ENCODE data around the gene SLC35B1.

SLC35B1 gene

DNA sequence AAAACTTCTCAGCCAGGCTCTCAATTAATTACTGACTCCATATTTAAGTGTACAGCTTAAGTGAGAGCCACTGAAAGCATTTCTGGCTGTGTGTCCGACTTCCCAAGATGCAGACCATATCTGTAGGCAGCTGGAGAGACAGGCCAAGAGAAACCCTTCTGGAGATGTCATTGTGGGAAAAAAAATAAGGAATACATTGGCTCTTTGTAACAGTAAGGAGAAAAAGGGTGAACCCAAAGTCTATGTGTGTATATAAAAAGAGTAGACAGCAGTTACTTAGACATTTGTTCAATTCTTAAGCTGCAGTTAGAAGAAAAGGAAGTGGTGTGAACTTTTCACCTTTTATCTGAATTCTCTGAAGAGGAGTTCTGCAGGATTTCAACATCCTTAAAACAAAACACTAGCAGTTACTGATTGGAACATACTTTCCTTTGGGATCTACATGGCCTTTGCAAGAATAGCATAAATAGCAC lies 34.4 kb upstream of the SLC35B1 start:
- peak; percentile 29 for DNase-seq (ENCODE audit: low read depth)
- TF ChIP-seq, protein P1, sequence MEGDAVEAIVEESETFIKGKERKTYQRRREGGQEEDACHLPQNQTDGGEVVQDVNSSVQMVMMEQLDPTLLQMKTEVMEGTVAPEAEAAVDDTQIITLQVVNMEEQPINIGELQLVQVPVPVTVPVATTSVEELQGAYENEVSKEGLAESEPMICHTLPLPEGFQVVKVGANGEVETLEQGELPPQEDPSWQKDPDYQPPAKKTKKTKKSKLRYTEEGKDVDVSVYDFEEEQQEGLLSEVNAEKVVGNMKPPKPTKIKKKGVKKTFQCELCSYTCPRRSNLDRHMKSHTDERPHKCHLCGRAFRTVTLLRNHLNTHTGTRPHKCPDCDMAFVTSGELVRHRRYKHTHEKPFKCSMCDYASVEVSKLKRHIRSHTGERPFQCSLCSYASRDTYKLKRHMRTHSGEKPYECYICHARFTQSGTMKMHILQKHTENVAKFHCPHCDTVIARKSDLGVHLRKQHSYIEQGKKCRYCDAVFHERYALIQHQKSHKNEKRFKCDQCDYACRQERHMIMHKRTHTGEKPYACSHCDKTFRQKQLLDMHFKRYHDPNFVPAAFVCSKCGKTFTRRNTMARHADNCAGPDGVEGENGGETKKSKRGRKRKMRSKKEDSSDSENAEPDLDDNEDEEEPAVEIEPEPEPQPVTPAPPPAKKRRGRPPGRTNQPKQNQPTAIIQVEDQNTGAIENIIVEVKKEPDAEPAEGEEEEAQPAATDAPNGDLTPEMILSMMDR (conservative IDR thresholded peaks at IDR 0.05; ENCODE audit: low read length) = no peak
- no peak overlapping the region for H3K4me3 ChIP-seq (ENCODE audit: low read length)

DNA sequence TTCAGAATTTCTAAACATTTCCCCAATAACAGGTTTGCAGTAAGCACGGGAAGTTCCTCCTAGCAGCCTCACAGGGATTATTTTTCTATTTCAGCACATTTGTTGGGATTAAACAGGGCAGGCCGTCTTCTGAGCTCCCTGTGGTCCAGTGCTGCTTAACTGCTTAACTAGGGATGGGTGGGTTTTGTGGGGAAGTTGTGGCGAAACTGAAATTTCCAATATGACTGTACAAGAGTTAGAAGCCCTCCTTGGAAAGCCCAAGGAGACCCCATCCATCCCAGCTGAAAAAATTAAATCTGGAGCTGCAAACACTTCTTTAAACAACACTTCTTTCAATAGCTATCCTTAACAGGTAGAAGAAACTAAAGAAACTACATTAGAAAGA lies 33.9 kb upstream of the SLC35B1 start:
- TF ChIP-seq, protein P1 (conservative IDR thresholded peaks at IDR 0.05; ENCODE audit: low read length) = no peak
- H3K4me3 ChIP-seq (ENCODE audit: low read length) = no peak overlapping the region
- DNase-seq (ENCODE audit: low read depth) = no peak

DNA sequence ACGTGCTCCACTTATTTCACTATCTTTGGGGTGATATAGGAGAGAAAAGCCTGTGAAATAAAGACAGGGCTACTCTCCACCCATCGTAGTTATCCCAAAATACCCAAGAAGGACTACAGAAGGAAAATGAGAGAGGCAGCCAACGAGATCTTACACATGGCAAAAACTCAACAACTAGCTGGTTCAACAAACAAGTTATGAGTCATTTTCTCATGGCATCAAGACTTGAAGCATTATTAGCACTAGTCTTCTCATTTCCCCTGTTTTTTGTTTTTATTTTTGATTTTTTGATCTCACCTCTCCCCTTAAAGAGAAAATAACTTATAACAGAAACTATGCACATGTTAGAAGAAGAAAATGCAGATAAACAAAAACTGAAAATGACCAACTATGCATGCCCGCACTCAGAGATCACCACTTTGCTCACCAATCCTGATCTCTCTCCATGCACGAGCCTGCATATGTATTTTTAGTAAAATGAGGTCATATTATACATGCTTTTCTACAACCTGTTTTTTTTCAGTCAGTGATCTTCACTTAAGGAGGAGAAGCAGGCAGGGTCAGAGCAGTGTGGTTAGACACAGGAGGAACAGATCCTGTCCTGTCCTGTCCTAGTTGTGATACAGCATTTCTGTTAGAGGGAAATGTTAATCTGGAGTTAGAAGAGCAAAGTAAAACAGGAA lies 33.4 kb upstream of the SLC35B1 start:
- H3K4me3 ChIP-seq (ENCODE audit: low read length) = no peak overlapping the region
- peak; percentile 33 for DNase-seq (ENCODE audit: low read depth)
- TF ChIP-seq, protein P1 (conservative IDR thresholded peaks at IDR 0.05; ENCODE audit: low read length) = no peak

DNA sequence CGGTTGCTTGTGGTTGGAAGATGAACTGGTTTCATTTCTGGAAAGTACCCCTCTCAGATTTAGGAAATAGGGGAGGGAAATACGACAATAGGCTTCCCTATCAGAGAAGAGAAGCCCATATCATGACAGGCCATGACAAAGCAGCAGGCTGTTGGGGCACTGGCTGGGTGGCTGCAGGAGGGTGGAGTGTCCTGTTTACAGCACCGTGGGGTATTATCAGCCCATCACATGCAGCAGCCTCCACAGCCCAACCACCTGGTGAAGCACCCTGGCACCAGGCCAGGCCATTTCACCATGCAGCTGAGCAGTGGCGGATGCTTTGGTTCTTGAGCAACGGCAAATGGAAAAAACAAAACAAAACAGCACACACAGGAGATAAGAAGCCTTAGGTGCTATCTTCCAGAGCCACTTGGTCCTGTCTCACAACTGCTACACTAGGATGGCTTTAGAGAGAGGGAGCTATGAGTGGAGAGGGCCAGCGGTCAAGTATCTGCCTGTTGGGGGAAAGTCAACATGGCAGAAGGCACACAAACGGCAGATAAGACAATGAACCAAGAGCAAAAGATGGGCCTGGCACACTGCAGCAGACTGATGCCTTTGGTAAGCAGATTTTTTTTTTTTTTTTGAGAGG lies 32.0 kb upstream of the SLC35B1 start:
- no peak for DNase-seq (ENCODE audit: low read depth)
- H3K4me3 ChIP-seq (ENCODE audit: low read length) = no peak overlapping the region
- TF ChIP-seq, protein P1 (conservative IDR thresholded peaks at IDR 0.05; ENCODE audit: low read length) = no peak

DNA sequence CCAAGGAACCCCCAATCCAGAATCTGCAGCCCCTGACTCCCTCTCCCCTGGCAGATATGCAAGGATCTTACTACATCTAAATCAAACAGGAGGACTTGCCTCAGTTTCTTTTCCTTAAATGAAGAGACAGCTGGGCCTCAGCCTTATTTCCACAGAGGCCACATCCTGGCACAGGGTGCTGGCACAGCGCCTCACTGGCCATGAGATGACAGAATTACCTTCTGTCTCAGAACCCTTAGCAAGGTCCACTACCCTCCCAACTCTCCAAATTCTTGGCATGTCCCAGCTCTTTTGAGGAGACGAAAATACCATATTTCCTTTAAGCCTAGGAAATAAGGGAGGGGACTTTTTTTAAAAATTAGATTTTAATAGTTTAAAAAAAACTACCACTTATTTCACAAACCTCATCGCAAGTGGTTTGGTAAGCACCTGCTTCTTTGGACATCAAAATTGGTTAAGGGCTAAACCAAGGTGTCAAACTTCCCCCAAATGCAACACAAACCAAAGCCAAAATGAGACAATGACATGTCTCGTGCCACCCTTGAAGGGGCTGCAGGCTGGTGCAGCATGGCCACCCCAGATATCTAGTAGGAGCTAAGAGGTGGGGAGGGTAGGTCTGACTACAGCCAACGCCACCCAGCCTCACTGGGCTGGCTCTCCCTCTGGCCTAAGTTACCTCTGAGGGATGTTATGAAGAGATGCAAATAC lies 30.8 kb upstream of the SLC35B1 start:
- DNase-seq (ENCODE audit: low read depth) = no peak
- no peak overlapping the region for H3K4me3 ChIP-seq (ENCODE audit: low read length)

DNA sequence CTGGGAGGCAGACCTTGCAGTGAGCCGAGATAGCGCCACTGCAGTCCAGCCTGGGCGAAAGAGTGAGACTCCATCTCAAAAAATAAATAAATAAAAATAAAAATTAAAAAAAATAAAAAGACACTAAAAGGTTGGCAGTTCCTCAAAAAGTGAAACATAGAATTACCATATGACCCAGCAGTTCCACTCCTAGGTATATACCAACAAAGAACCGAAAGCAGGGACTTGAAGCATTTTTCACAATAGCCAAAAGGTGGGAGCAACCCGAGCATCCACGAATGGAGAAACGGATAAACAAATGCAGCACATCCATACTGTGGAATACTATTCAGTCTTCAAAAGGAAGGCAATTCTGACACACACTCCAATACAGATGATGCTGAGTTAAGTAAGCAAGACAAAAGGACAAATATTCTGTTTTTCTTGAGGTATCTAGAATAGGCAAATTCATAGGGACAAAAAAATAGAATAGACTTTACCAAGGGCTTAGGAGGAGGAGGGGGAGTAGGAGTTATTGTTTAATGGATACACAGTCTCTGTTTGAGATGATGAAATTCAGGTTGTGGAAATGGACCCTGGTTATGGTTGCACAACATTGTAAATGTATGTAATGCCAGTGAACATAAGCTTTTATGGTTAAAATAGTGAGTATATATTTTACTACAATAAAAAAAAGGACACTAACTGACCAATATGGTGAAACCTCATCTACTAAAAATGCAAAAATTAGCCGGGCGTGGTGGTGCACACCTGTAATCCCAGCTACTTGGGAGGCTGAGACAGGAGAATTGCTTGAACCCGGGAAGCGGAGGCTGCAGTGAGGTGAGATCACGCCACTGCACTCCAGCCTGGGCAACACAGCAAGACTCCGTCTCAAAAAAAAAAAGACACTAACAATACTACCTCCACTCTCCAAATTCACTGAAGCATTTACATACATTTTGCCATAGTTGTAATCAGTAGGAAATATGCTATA lies 27.0 kb upstream of the SLC35B1 start:
- DNase-seq (ENCODE audit: low read depth) = no peak

More for the DNA sequence above, 30.8 kb upstream of the SLC35B1 start:
- TF ChIP-seq, protein P1 (conservative IDR thresholded peaks at IDR 0.05; ENCODE audit: low read length) = no peak

More for the DNA sequence above, 27.0 kb upstream of the SLC35B1 start:
- TF ChIP-seq, protein P1 (conservative IDR thresholded peaks at IDR 0.05; ENCODE audit: low read length) = no peak
- H3K4me3 ChIP-seq (ENCODE audit: low read length) = no peak overlapping the region
